NCI-H460 (cell line): ENCODE results near the gene TNFRSF8. TPM values are rescaled to one million over a fixed set of nuclear protein-coding genes. Genes with fewer than 3 reads are reported as not detected.

Experiments used
- DNase-seq: peaks from one replicate; pipeline ENCODE4 v3.0.0-alpha.2; 2016; ENCODE audit warnings: low read depth; ENCODE audit errors: extremely low read depth
- small RNA-seq, 2 experiments: library from RNA; depleted of rRNA; stranded (forward); fragments of <200 nt; gene quantifications; one replicate each; pipeline ENCODE3, GENCODE V24; 2014
- total RNA-seq: library from RNA; depleted of rRNA; stranded (reverse); fragments of >200 nt; shearing (Covaris generic); gene quantifications from 2 replicates; pipeline ENCODE4 v1.2.3, GENCODE V29; 2014; rRNA removed

The TNFRSF8 gene
- total RNA-seq, 1 experiment from 2014 or later: 1.8 TPM

GRCh38 chr1:12184008-12184681 is 121.0 kb downstream of the TNFRSF8 start:
- DNase-seq: no peak

- DNase-seq: no peak
Observed at GRCh38 chr1:12185036-12185917, 122.2 kb downstream of the TNFRSF8 start.

GRCh38 chr1:12185918-12186678 is 123.0 kb downstream of the TNFRSF8 start:
- DNase-seq: no peak

- no peak for DNase-seq
Observed at GRCh38 chr1:12186679-12186985, 123.5 kb downstream of the TNFRSF8 start.

- DNase-seq: no peak
Observed at GRCh38 chr1:12188115-12188514, 125.0 kb downstream of the TNFRSF8 start.

GRCh38 chr1:12188657-12189327 is 125.7 kb downstream of the TNFRSF8 start:
- no peak for DNase-seq

- DNase-seq: no peak
Observed at GRCh38 chr1:12189328-12189682, 126.2 kb downstream of the TNFRSF8 start.

GRCh38 chr1:12191242-12192032 is 128.3 kb downstream of the TNFRSF8 start:
- no peak for DNase-seq

Small RNA genes lying within 50 kb of the gene (small RNA-seq; reads per million reads assigned to genes)
- gene AL096840.1: 0 reads per million in 2 experiments
- gene MIR4632: 0 reads per million in 2 experiments
- 0 to 0.06 reads per million in 2 experiments for gene MIR6729
- gene RF00019: 0 reads per million in 2 experiments
- gene RN7SL649P: 0 to 0.06 reads per million in 2 experiments
- 0 reads per million in 2 experiments for gene RNU6-777P
- 0 reads per million in 2 experiments for gene RPL23AP89

Other genes starting within 250 kb of the TNFRSF8 start
- not detected in 2 replicates for gene NPPA, start 215.5 kb upstream of the TNFRSF8 start, total RNA-seq
- gene NPPB, start 204.4 kb upstream of the TNFRSF8 start, total RNA-seq: not detected in 2 replicates
- 33.8 and 40.3 TPM in 2 replicates for gene KIAA2013, start 136.9 kb upstream of the TNFRSF8 start, total RNA-seq
- gene PLOD1, start 128.6 kb upstream of the TNFRSF8 start, total RNA-seq: 69.1 and 70.0 TPM in 2 replicates
- 29.8 and 32.0 TPM in 2 replicates for gene MFN2, start 82.9 kb upstream of the TNFRSF8 start, total RNA-seq
- gene MIIP, start 43.8 kb upstream of the TNFRSF8 start, total RNA-seq: 17.6 and 24.2 TPM in 2 replicates
- 0.92 and 2.0 TPM in 2 replicates for gene TNFRSF1B, start 103.7 kb downstream of the TNFRSF8 start, total RNA-seq
- gene VPS13D, start 166.7 kb downstream of the TNFRSF8 start, total RNA-seq: 10.4 and 13.7 TPM in 2 replicates